HepG2 (cell line): Measurements from ENCODE around the gene ANKRD31. TPM values are rescaled to one million over a fixed set of nuclear protein-coding genes. Genes with fewer than 3 reads are reported as not detected.

ENCODE experiments used
- ARID2 ChIP-seq: sonication (generic); formaldehyde crosslinking; IDR thresholded peaks from 2 replicates; pipeline ENCODE4 v1.8.1; 2022; ENCODE audit warnings: mild to moderate bottlenecking, missing genetic modification reagents, borderline replicate concordance
- ARNT2 ChIP-seq: sonication (generic); formaldehyde crosslinking; IDR thresholded peaks from 2 replicates; pipeline ENCODE4 v1.8.0; 2022; ENCODE audit warnings: mild to moderate bottlenecking, low read depth, missing genetic modification reagents, moderate library complexity
- ATRX ChIP-seq: sonication (generic); formaldehyde crosslinking; IDR thresholded peaks from 2 replicates; pipeline ENCODE4 v1.4.0; 2020; ENCODE audit warnings: missing genetic modification reagents, borderline replicate concordance
- CENPT ChIP-seq: sonication (generic); formaldehyde crosslinking; IDR thresholded peaks from 2 replicates; pipeline ENCODE4 v1.8.0; 2022; ENCODE audit warnings: low read depth, mild to moderate bottlenecking, moderate library complexity, missing genetic modification reagents
- CREB1 ChIP-seq, 2 experiments: fragments of 450-650 bp in 1 of 2; IDR thresholded peaks; 2 replicates each; pipeline ENCODE4 v1.6.1; 2016 to 2017; ENCODE audit warnings: control low read depth in 1 of 2, mild to moderate bottlenecking in 1 of 2, missing compliant biosample characterization in 1 of 2, missing genetic modification characterization in 1 of 2
- E2F5 ChIP-seq: sonication (generic); formaldehyde crosslinking; conservative IDR thresholded peaks from 2 replicates; pipeline ENCODE4 v1.4.0; 2020; ENCODE audit warnings: missing genetic modification reagents
- GATAD2A ChIP-seq: IDR thresholded peaks from 2 replicates; pipeline ENCODE4 v1.6.1; 2016
- JUN ChIP-seq: sonication (generic); formaldehyde crosslinking; IDR thresholded peaks from 2 replicates; pipeline ENCODE4 v1.4.0; 2020; ENCODE audit warnings: mild to moderate bottlenecking, missing genetic modification reagents
- PBX2 ChIP-seq: IDR thresholded peaks from 2 replicates; pipeline ENCODE4 v1.6.1; 2016; ENCODE audit warnings: control low read depth
- TBX2 ChIP-seq: sonication (generic); formaldehyde crosslinking; IDR thresholded peaks from 2 replicates; pipeline ENCODE4 v1.5.0; 2020; ENCODE audit warnings: missing genetic modification reagents, mild to moderate bottlenecking, borderline replicate concordance
- XRCC5 ChIP-seq: fragments of 200-400 bp; formaldehyde crosslinking; optimal IDR thresholded peaks from 2 replicates; pipeline ENCODE3; 2017; ENCODE audit warnings: mild to moderate bottlenecking, low read length
- ZFP36L2 ChIP-seq: sonication (generic); formaldehyde crosslinking; IDR thresholded peaks from 2 replicates; pipeline ENCODE4 v1.4.0; 2020; ENCODE audit warnings: missing genetic modification reagents
- ZNF263 ChIP-seq: sonication (generic); formaldehyde crosslinking; IDR thresholded peaks from 2 replicates; pipeline ENCODE4 v1.4.0; 2020; ENCODE audit warnings: missing genetic modification reagents
- ZNF326 ChIP-seq: sonication (generic); formaldehyde crosslinking; IDR thresholded peaks from 2 replicates; pipeline ENCODE4 v1.4.0; 2020; ENCODE audit warnings: missing genetic modification reagents, borderline replicate concordance
- ZNF543 ChIP-seq: sonication (generic); formaldehyde crosslinking; IDR thresholded peaks from 2 replicates; pipeline ENCODE4 v1.4.0; 2020; ENCODE audit warnings: mild to moderate bottlenecking, missing genetic modification reagents
- ZNF574 ChIP-seq: sonication (generic); formaldehyde crosslinking; IDR thresholded peaks from 2 replicates; pipeline ENCODE4 v1.4.0; 2020; ENCODE audit warnings: missing genetic modification reagents
- ZNF609 ChIP-seq: sonication (generic); formaldehyde crosslinking; IDR thresholded peaks from 2 replicates; pipeline ENCODE4 v1.4.0; 2020; ENCODE audit warnings: mild to moderate bottlenecking, missing genetic modification reagents, borderline replicate concordance
- polyA plus RNA-seq, 8 experiments: library from polyadenylated mRNA; depleted of rRNA in 3 of 8; stranded (reverse) in 7 of 8; unstranded in 1 of 8; fragments of >200 nt; fragmentation: Illumina TruSeq in 4 of 8; extraction: Trizol in 4 of 8; gene quantifications; 2 replicates each; pipeline versions ENCODE4 v1.2.1 to v1.2.3, GENCODE V29; 2011 to 2016; ENCODE audit warnings: low read depth in 4 of 8, missing spikeins in 1 of 8, mixed read lengths in 1 of 8; ENCODE audit not compliant: insufficient read depth in 1 of 8
- total RNA-seq, 5 experiments: library from RNA; depleted of rRNA; stranded (reverse); fragments of >200 nt; fragmentation: Illumina TruSeq; extraction: Trizol; gene quantifications; 2 replicates each; pipeline ENCODE4 v1.2.3, GENCODE V29; 2016; ENCODE audit warnings: low read depth in 1 of 5

The ANKRD31 gene
- total and polyA plus RNA-seq, 2 of the 13 experiments (the other 11 are each of a cell fraction or from before 2014, with no cell fraction given), result 0.01 to 0.09 TPM

- TF ChIP-seq ZNF574 (CRISPR knock-in tag) (peak; percentile 73), TBX2 (CRISPR knock-in tag) (no peak), ZNF326 (CRISPR knock-in tag) (no peak), ARNT2 (CRISPR knock-in tag) (peak; percentile 53; the same call in 1 of the 2 replicates), E2F5 (CRISPR knock-in tag) (no peak), JUN (no peak), ZNF543 (no peak; the same call in 1 of the 2 replicates), CREB1 (IDR thresholded peaks at IDR 0.05) (no peak), CREB1 (CRISPR knock-in tag; IDR thresholded peaks at IDR 0.05) (0 out of 2 replicates have a peak, but pooled peaks have one; percentile 16), PBX2 (CRISPR knock-in tag) (no peak), GATAD2A (CRISPR knock-in tag) (peak; percentile 74), ARID2 (CRISPR knock-in tag) (no peak), ZNF609 (no peak), CENPT (CRISPR knock-in tag) (no peak), ATRX (CRISPR knock-in tag) (no peak), XRCC5 (peak; percentile 90), ZFP36L2 (CRISPR knock-in tag) (no peak), ZNF263 (CRISPR knock-in tag) (no peak)
Observed at GRCh38 chr5:75236322-75237316, at the start of gene ANKRD31 (continued).
